Measurements from ENCODE around the gene BMPR1A. TPM values are rescaled to one million over a fixed set of nuclear protein-coding genes. Genes with fewer than 3 reads are reported as not detected.

The BMPR1A gene
- total and polyA plus RNA-seq, 9 of the 15 experiments (the other 6 are each of a cell fraction or from before 2014, with no cell fraction given): 1.6 to 17.5 (median 9.1) TPM

GRCh38 chr10:86888585-86889381 lies 132.4 kb downstream of the BMPR1A start (continued):
- TF ChIP-seq ZBTB40 (IDR thresholded peaks at IDR 0.05): peak; percentile 55; the same call in 1 of the 2 replicates
- no peak for TF ChIP-seq ZBTB40 (CRISPR knock-in tag; IDR thresholded peaks at IDR 0.05)
- TF ChIP-seq EHMT2 (IDR thresholded peaks at IDR 0.05): no peak
- TF ChIP-seq GABPA (tag; conservative IDR thresholded peaks at IDR 0.05; ENCODE audit: low read depth): peak; percentile 76
- peak in 1 of 2 experiments; percentile 40; a peak in 1 of 4 replicates for TF ChIP-seq HDAC1 (IDR thresholded peaks at IDR 0.05)
- TF ChIP-seq HBP1 (CRISPR knock-in tag; IDR thresholded peaks at IDR 0.05): no peak
- TF ChIP-seq PYGO2 (tag; IDR thresholded peaks at IDR 0.05): no peak
- TF ChIP-seq ZHX1 (conservative IDR thresholded peaks at IDR 0.05; ENCODE audit: low read length): no peak
- TF ChIP-seq ZNF23 (CRISPR knock-in tag; IDR thresholded peaks at IDR 0.05): no peak
- TF ChIP-seq KHSRP (IDR thresholded peaks at IDR 0.05): no peak
- TF ChIP-seq NRF1 (conservative IDR thresholded peaks at IDR 0.05 in 1 of 2, IDR thresholded peaks at IDR 0.05 in 1 of 2): no peak
- no peak for TF ChIP-seq FOS (IDR thresholded peaks at IDR 0.05; ENCODE audit: extremely low read depth, insufficient read length)
- no peak for TF ChIP-seq CHD4 (IDR thresholded peaks at IDR 0.05; ENCODE audit: insufficient read depth, insufficient replicate concordance, low read depth, low read length, poor library complexity, severe bottlenecking)
- TF ChIP-seq BHLHE40 (IDR thresholded peaks at IDR 0.05; ENCODE audit: low read length): no peak
- peak; percentile 88 for TF ChIP-seq TCF3 (CRISPR knock-in tag; IDR thresholded peaks at IDR 0.05)

Data from K562 (cell line).